GM12891 (cell line): ENCODE measurements around the gene FAM240A.

Experiments used
- POLR2A ChIP-seq: IDR thresholded peaks from 2 replicates; pipeline ENCODE4 v1.6.1; 2011; ENCODE audit warnings: low read depth, low read length, control low read depth
- POLR2AphosphoS5 ChIP-seq: IDR thresholded peaks from 2 replicates; pipeline ENCODE4 v1.6.1; 2011; ENCODE audit warnings: low read depth, low read length, control low read depth

GRCh38 chr3:46624975-46625490 is 12.7 kb downstream of the FAM240A start:
- TF ChIP-seq POLR2AphosphoS5 (no peak), POLR2A (no peak)
